ENCODE results near the gene DNAH3.
"Not testable (repeated sequence)": the region's sequence is repeated elsewhere in the genome, so short reads cannot be mapped to it uniquely, and the experiment has no call there.

GRCh38 chr16:21115551-21115950 is 35.1 kb downstream of the DNAH3 start:
- not testable (repeated sequence) for TF ChIP-seq CTCF, POLR2A (IDR thresholded peaks at IDR 0.05)
